Coronary artery (tissue), 2 donors: ENCODE results near the gene DNAJC5.

Experiments used
- DNase-seq: peaks from one replicate; pipeline ENCODE4 v3.0.0-alpha.2; 2017; ENCODE audit warnings: low spot score
- H3K27ac ChIP-seq, 2 donors: fragments of 200-600 bp; sonication (generic); one replicate each; pipeline ENCODE4 v1.5.1; 2016 to 2019
- H3K4me3 ChIP-seq: fragments of 200-600 bp; sonication (generic); 2 replicates; pipeline ENCODE4 v1.5.1; 2016; ENCODE audit warnings: mild to moderate bottlenecking, moderate library complexity
- CTCF ChIP-seq: fragments of 200-600 bp; sonication (generic); IDR thresholded peaks from one replicate; pipeline ENCODE4 v1.5.1; 2019; ENCODE audit warnings: antibody characterized with exemption

The DNAJC5 gene

GRCh38 chr20:63932606-63933160, 37.8 kb downstream of the DNAJC5 start:
- no peak overlapping the region for H3K27ac ChIP-seq
- no peak overlapping the region for H3K4me3 ChIP-seq
- DNase-seq, result no peak
- no peak for TF ChIP-seq CTCF

GRCh38 chr20:63933646-63934045, 38.7 kb downstream of the DNAJC5 start:
- Histone ChIP-seq H3K4me3 (no peak overlapping the region), H3K27ac (no peak overlapping the region)
- TF ChIP-seq CTCF, result no peak
- no peak for DNase-seq

- Histone ChIP-seq H3K4me3 (no peak overlapping the region), H3K27ac (no peak overlapping the region)
- DNase-seq, result no peak
- no peak for TF ChIP-seq CTCF
Measured at GRCh38 chr20:63934271-63935068, 39.5 kb downstream of the DNAJC5 start.

GRCh38 chr20:63935447-63935846, 40.5 kb downstream of the DNAJC5 start:
- DNase-seq, result no peak
- Histone ChIP-seq H3K4me3 (no peak overlapping the region), H3K27ac (no peak overlapping the region)
- no peak for TF ChIP-seq CTCF

GRCh38 chr20:63937596-63937995, 42.7 kb downstream of the DNAJC5 start:
- no peak for TF ChIP-seq CTCF
- no peak overlapping the region for H3K4me3 ChIP-seq
- DNase-seq, result no peak
- H3K27ac ChIP-seq, result no peak overlapping the region

GRCh38 chr20:63939061-63939935, 44.4 kb downstream of the DNAJC5 start:
- Histone ChIP-seq H3K27ac (no peak overlapping the region), H3K4me3 (no peak overlapping the region)
- DNase-seq, result no peak
- no peak for TF ChIP-seq CTCF
